Neural cell (in vitro differentiated cells): ENCODE results near the gene SPN.

ENCODE experiments used
- EZH2 ChIP-seq: fragments of 200-600, 300-800 bp; shearing (Covaris generic), sonication (generic); IDR thresholded peaks from 2 replicates; pipeline ENCODE4 v1.6.1; 2014; ENCODE audit warnings: antibody characterized with exemption, low read length, borderline replicate concordance, mild to moderate bottlenecking; ENCODE audit not compliant: insufficient read depth, poor library complexity, severe bottlenecking
- MXI1 ChIP-seq: fragments of 450-650 bp; conservative IDR thresholded peaks from 2 replicates; pipeline ENCODE4 v1.6.1; 2014; ENCODE audit warnings: antibody characterized with exemption, mild to moderate bottlenecking; ENCODE audit not compliant: poor library complexity, severe bottlenecking
- POLR2AphosphoS5 ChIP-seq: IDR thresholded peaks from 2 replicates; pipeline ENCODE4 v1.6.1; 2012
- RAD21 ChIP-seq: fragments of 450-650 bp; conservative IDR thresholded peaks from 2 replicates; pipeline ENCODE4 v1.6.1; 2014; ENCODE audit warnings: antibody characterized with exemption, mild to moderate bottlenecking, moderate library complexity
- TAF1 ChIP-seq: IDR thresholded peaks from 2 replicates; pipeline ENCODE4 v1.6.1; 2012; ENCODE audit warnings: low read depth
- TF ChIP-seq, protein P1 (sequence below): fragments of 450-650 bp; IDR thresholded peaks from 2 replicates; pipeline ENCODE4 v1.5.1; 2014; ENCODE audit warnings: antibody characterized with exemption, mild to moderate bottlenecking, moderate library complexity; ENCODE audit not compliant: poor library complexity, severe bottlenecking

DNA sequence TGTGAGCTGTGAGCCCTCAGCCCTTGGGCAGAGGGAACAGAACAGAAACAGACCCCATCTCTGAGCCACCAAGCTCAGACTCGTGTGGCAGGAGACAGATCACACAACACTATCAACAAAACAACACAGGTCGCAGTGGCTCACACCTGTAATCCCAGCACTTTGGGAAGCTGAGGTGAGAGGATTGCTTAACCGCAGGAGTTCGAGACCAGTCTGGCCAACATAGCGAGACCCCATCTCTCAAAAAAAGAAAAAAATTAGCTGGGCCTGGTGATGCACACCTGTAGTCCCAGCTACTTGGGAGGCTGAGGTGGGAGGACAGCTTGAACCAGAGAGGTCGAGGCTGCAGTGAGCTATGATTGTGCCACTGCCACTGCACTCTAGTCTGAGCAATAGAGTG lies 10.5 kb downstream of the SPN start:
- TF ChIP-seq, protein P1, sequence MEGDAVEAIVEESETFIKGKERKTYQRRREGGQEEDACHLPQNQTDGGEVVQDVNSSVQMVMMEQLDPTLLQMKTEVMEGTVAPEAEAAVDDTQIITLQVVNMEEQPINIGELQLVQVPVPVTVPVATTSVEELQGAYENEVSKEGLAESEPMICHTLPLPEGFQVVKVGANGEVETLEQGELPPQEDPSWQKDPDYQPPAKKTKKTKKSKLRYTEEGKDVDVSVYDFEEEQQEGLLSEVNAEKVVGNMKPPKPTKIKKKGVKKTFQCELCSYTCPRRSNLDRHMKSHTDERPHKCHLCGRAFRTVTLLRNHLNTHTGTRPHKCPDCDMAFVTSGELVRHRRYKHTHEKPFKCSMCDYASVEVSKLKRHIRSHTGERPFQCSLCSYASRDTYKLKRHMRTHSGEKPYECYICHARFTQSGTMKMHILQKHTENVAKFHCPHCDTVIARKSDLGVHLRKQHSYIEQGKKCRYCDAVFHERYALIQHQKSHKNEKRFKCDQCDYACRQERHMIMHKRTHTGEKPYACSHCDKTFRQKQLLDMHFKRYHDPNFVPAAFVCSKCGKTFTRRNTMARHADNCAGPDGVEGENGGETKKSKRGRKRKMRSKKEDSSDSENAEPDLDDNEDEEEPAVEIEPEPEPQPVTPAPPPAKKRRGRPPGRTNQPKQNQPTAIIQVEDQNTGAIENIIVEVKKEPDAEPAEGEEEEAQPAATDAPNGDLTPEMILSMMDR, result no peak
- TF ChIP-seq POLR2AphosphoS5 (no peak), EZH2 (no peak), MXI1 (no peak), TAF1 (no peak), RAD21 (no peak)
